Mesenchymal stem cell (in vitro differentiated cells and primary cell): Measurements from ENCODE around the gene HIVEP2.

ENCODE experiments used
- DNase-seq: peaks from one replicate; pipeline ENCODE4 v3.0.0-alpha.2; 2013
- H2AFZ ChIP-seq: one replicate; pipeline ENCODE4 v1.6.1; 2013; ENCODE audit warnings: low read depth, mild to moderate bottlenecking, control low read depth, inconsistent platforms, low read length, moderate library complexity
- H2AK5ac ChIP-seq: 2 replicates; pipeline ENCODE4 v1.6.1; 2013; ENCODE audit warnings: low read length, moderate library complexity, mild to moderate bottlenecking, inconsistent platforms; ENCODE audit not compliant: severe bottlenecking
- H2BK120ac ChIP-seq: one replicate; pipeline ENCODE4 v1.6.1; 2013; ENCODE audit warnings: low read depth, mild to moderate bottlenecking, inconsistent platforms, low read length, moderate library complexity
- H2BK12ac ChIP-seq, 2 experiments: one replicate each; pipeline ENCODE4 v1.6.1; 2013; ENCODE audit warnings: inconsistent platforms in 2 of 2, low read length in 2 of 2, mild to moderate bottlenecking in 2 of 2, moderate library complexity in 2 of 2, control low read depth in 1 of 2
- H2BK15ac ChIP-seq: one replicate; pipeline ENCODE4 v1.6.1; 2013; ENCODE audit warnings: mild to moderate bottlenecking, low read depth, inconsistent platforms; ENCODE audit not compliant: poor library complexity, severe bottlenecking
- H2BK5ac ChIP-seq: 2 replicates; pipeline ENCODE4 v1.6.1; 2013; ENCODE audit warnings: low read depth, mild to moderate bottlenecking, low read length, control low read depth, inconsistent platforms; ENCODE audit not compliant: poor library complexity, severe bottlenecking
- H3K14ac ChIP-seq, 2 experiments: one replicate each; pipeline ENCODE4 v1.6.1; 2013; ENCODE audit warnings: inconsistent platforms in 2 of 2, low read length in 2 of 2, control low read depth in 1 of 2, mild to moderate bottlenecking in 1 of 2, moderate library complexity in 1 of 2
- H3K18ac ChIP-seq, 2 experiments: one replicate each; pipeline ENCODE4 v1.6.1; 2013; ENCODE audit warnings: inconsistent platforms in 2 of 2, low read length in 2 of 2, control low read depth in 1 of 2, low read depth in 1 of 2, mild to moderate bottlenecking in 1 of 2
- H3K23ac ChIP-seq, 2 experiments: one replicate each; pipeline ENCODE4 v1.6.1; 2013; ENCODE audit warnings: inconsistent platforms in 2 of 2, low read length in 2 of 2, mild to moderate bottlenecking in 2 of 2, moderate library complexity in 2 of 2, control low read depth in 1 of 2
- H3K27ac ChIP-seq: 2 replicates; pipeline ENCODE4 v1.5.1; 2013; ENCODE audit warnings: mild to moderate bottlenecking, moderate library complexity, low read length, control low read depth, inconsistent platforms; ENCODE audit not compliant: poor library complexity, severe bottlenecking
- H3K27me3 ChIP-seq, 2 experiments: 2 replicates each; pipeline versions ENCODE4 v1.6.1 to v1.7.0; 2013; ENCODE audit warnings: low read length in 2 of 2, mild to moderate bottlenecking in 2 of 2, moderate library complexity in 2 of 2, control low read depth in 1 of 2, inconsistent platforms in 1 of 2; ENCODE audit not compliant: control insufficient read depth in 1 of 2, insufficient read depth in 1 of 2
- H3K36me3 ChIP-seq, 2 experiments: 2 replicates each; pipeline versions ENCODE4 v1.6.1 to v1.7.0; 2013; ENCODE audit warnings: low read length in 2 of 2, control low read depth in 1 of 2, inconsistent platforms in 1 of 2, low read depth in 1 of 2, mild to moderate bottlenecking in 1 of 2; ENCODE audit not compliant: insufficient read depth in 2 of 2, control insufficient read depth in 1 of 2
- H3K4ac ChIP-seq, 2 experiments: one replicate each; pipeline ENCODE4 v1.6.1; 2013; ENCODE audit warnings: inconsistent platforms in 2 of 2, low read length in 2 of 2, mild to moderate bottlenecking in 2 of 2, moderate library complexity in 2 of 2, control low read depth in 1 of 2, low read depth in 1 of 2
- H3K4me1 ChIP-seq: 2 replicates; pipeline ENCODE4 v1.6.1; 2013; ENCODE audit warnings: low read depth, low read length, control low read depth; ENCODE audit not compliant: control insufficient read depth, insufficient read depth
- H3K4me2 ChIP-seq: 2 replicates; pipeline ENCODE4 v1.6.1; 2013; ENCODE audit warnings: low read length, mild to moderate bottlenecking, inconsistent platforms; ENCODE audit not compliant: poor library complexity, severe bottlenecking
- H3K4me3 ChIP-seq, 2 experiments: 2 replicates each; pipeline versions ENCODE4 v1.5.1 to v1.7.0; 2013; ENCODE audit warnings: low read length in 2 of 2, mild to moderate bottlenecking in 2 of 2, control low read depth in 1 of 2, low read depth in 1 of 2; ENCODE audit not compliant: insufficient read depth in 1 of 2
- H3K79me1 ChIP-seq: replicated peaks from 2 replicates; pipeline ENCODE4 v1.6.1; 2013; ENCODE audit warnings: mild to moderate bottlenecking, control low read depth, low read length, inconsistent platforms; ENCODE audit not compliant: poor library complexity, severe bottlenecking
- H3K9ac ChIP-seq: 2 replicates; pipeline ENCODE4 v1.7.0; 2013; ENCODE audit warnings: mild to moderate bottlenecking, low read length, moderate library complexity
- H3K9me3 ChIP-seq: 2 replicates; pipeline ENCODE4 v1.7.0; 2013; ENCODE audit warnings: mild to moderate bottlenecking, low read length; ENCODE audit not compliant: control insufficient read depth
- H4K8ac ChIP-seq: one replicate; pipeline ENCODE4 v1.6.1; 2013; ENCODE audit warnings: inconsistent platforms, mild to moderate bottlenecking, low read length, moderate library complexity
- H4K91ac ChIP-seq: one replicate; pipeline ENCODE4 v1.6.1; 2013; ENCODE audit warnings: mild to moderate bottlenecking, low read length, inconsistent platforms
- WGBS: methylation state at CpG from one replicate; pipeline ENCODE4 v1.1.7; 2013; ENCODE audit warnings: mixed read lengths; 5-methylcytosine and 5-hydroxymethylcytosine counted together

The HIVEP2 gene

GRCh38 chr6:142713959-142714358, 231.0 kb downstream of the HIVEP2 start:
- H4K91ac ChIP-seq, result no peak overlapping the region
- no peak overlapping the region for H2BK15ac ChIP-seq
- H3K27me3 ChIP-seq, result peaks cover 0 to 8% of the 10 kb centered on the region in 2 experiments
- no peak overlapping the region for H3K14ac ChIP-seq
- H3K9me3 ChIP-seq, result peaks cover 7% of the 10 kb centered on the region
- no peak overlapping the region for H2AFZ ChIP-seq
- H2BK120ac ChIP-seq, result no peak overlapping the region
- H3K27ac ChIP-seq, result no peak overlapping the region
- H2BK12ac ChIP-seq, result no peak overlapping the region
- no peak for DNase-seq
- no peak overlapping the region for H2BK5ac ChIP-seq
- no peak overlapping the region for H3K23ac ChIP-seq
- H3K9ac ChIP-seq, result no peak overlapping the region
- H3K4me2 ChIP-seq, result peak overlapping the region; percentile 25
- no peaks in the 10 kb centered on the region for H3K79me1 ChIP-seq
- no peak overlapping the region for H3K4me3 ChIP-seq
- no peaks in the 10 kb centered on the region for H3K4me1 ChIP-seq
- no peak overlapping the region for H2AK5ac ChIP-seq
- H3K4ac ChIP-seq, result no peak overlapping the region
- WGBS, result 89% methylated on average over 4 of the region's 4 CpGs
- H4K8ac ChIP-seq, result peak overlapping the region; percentile 14
- no peak overlapping the region for H3K18ac ChIP-seq
- H3K36me3 ChIP-seq, result no peaks in the 10 kb centered on the region

- WGBS, result 88% methylated on average over 1 of the region's 1 CpG
- Histone ChIP-seq H3K27ac (no peak overlapping the region), H2BK5ac (no peak overlapping the region)
Observed at GRCh38 chr6:142712231-142712630, 232.7 kb downstream of the HIVEP2 start.

DNA sequence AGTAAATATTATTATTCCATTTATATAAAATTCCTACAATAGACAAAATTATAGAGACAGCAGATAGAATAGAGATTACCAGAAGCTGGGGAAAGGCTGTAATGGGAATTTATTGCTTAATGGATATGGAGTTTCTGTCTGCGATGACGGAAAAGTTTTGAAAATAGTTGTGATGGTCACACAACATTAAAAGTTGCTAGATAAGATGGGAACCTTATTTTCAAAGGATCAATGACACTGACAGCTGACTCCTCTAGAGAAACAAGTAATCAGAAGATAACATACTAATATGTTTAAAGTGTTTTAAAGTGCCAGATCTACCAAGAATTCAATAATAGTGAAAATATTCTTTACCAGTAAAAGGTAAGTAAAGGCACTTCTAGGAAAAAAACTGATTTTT, 236.3 kb downstream of the HIVEP2 start:
- Histone ChIP-seq H3K4ac (no peak overlapping the region), H3K79me1 (no peaks in the 10 kb centered on the region), H4K8ac (no peak overlapping the region), H3K4me1 (no peaks in the 10 kb centered on the region), H2BK12ac (no peak overlapping the region), H3K4me3 (no peak overlapping the region), H3K4me2 (no peak overlapping the region), H3K9me3 (no peaks in the 10 kb centered on the region), H2AK5ac (no peak overlapping the region), H3K27me3 (peaks cover 0 to under 1% of the 10 kb centered on the region in 2 experiments), H2AFZ (no peak overlapping the region), H3K27ac (no peak overlapping the region), H2BK5ac (no peak overlapping the region), H2BK15ac (no peak overlapping the region), H2BK120ac (no peak overlapping the region), H3K14ac (no peak overlapping the region), H3K36me3 (no peaks in the 10 kb centered on the region), H4K91ac (no peak overlapping the region), H3K18ac (no peak overlapping the region), H3K9ac (no peak overlapping the region), H3K23ac (no peak overlapping the region)
- WGBS, result 97% methylated on average over 2 of the region's 2 CpGs
- no peak for DNase-seq

More at GRCh38 chr6:142712231-142712630, 232.7 kb downstream of the HIVEP2 start:
- H2BK15ac ChIP-seq, result no peak overlapping the region
- no peak overlapping the region for H3K9ac ChIP-seq
- no peak overlapping the region for H3K23ac ChIP-seq
- DNase-seq, result no peak
- H2AK5ac ChIP-seq, result no peak overlapping the region
- no peak overlapping the region for H3K18ac ChIP-seq
- no peak overlapping the region for H2AFZ ChIP-seq
- H2BK120ac ChIP-seq, result no peak overlapping the region
- H2BK12ac ChIP-seq, result no peak overlapping the region
- H3K27me3 ChIP-seq, result peaks cover 0 to 8% of the 10 kb centered on the region in 2 experiments
- H3K36me3 ChIP-seq, result no peaks in the 10 kb centered on the region
- H4K91ac ChIP-seq, result no peak overlapping the region
- H3K14ac ChIP-seq, result no peak overlapping the region
- H3K4me2 ChIP-seq, result no peak overlapping the region
- no peaks in the 10 kb centered on the region for H3K4me1 ChIP-seq
- H3K4ac ChIP-seq, result no peak overlapping the region
- H3K4me3 ChIP-seq, result no peak overlapping the region
- H4K8ac ChIP-seq, result no peak overlapping the region
- H3K79me1 ChIP-seq, result no peaks in the 10 kb centered on the region
- H3K9me3 ChIP-seq, result no peaks in the 10 kb centered on the region

- H2AK5ac ChIP-seq, result no peak overlapping the region
- no peak overlapping the region for H2AFZ ChIP-seq
- no peak overlapping the region for H2BK12ac ChIP-seq
- H3K9me3 ChIP-seq, result no peaks in the 10 kb centered on the region
- 38% methylated on average over 1 of the region's 2 CpGs for WGBS
- no peak overlapping the region for H3K27ac ChIP-seq
- H2BK120ac ChIP-seq, result no peak overlapping the region
- H3K23ac ChIP-seq, result no peak overlapping the region
- no peaks in the 10 kb centered on the region for H3K4me1 ChIP-seq
- DNase-seq, result no peak
- H2BK15ac ChIP-seq, result no peak overlapping the region
- no peak overlapping the region for H3K4ac ChIP-seq
- no peak overlapping the region for H4K91ac ChIP-seq
- H4K8ac ChIP-seq, result no peak overlapping the region
- H3K27me3 ChIP-seq, result no peaks in the 10 kb centered on the region
- H3K4me2 ChIP-seq, result no peak overlapping the region
- no peaks in the 10 kb centered on the region for H3K36me3 ChIP-seq
- no peak overlapping the region for H3K4me3 ChIP-seq
- no peaks in the 10 kb centered on the region for H3K79me1 ChIP-seq
- H3K18ac ChIP-seq, result no peak overlapping the region
- no peak overlapping the region for H3K14ac ChIP-seq
- H2BK5ac ChIP-seq, result no peak overlapping the region
- no peak overlapping the region for H3K9ac ChIP-seq
Observed at GRCh38 chr6:142707255-142707654, 237.7 kb downstream of the HIVEP2 start.
